Activated B cell treated with CpG ODN at 0.5 μM for 24 hours (primary cell): Measurements from ENCODE around the gene DDX24. TPM values are rescaled to one million over a fixed set of nuclear protein-coding genes. Genes with fewer than 3 reads are reported as not detected.
A peak's percentile ranks its signal among the peaks of the same experiment; 100 is the strongest.

Source experiments
- ATAC-seq: fragments of 200-7000 bp; cut with Tn5 transposase; one replicate; pipeline ENCODE4 v1.10.0; 2021; ENCODE audit warnings: low read depth, mild to moderate bottlenecking, moderate library complexity
- CTCF ChIA-PET: fragments of 350-600 bp; sonication (Branson Sonifier 250); formaldehyde crosslinking; loops from one replicate; lab custom pipeline; 2021; ENCODE audit warnings: antibody characterized with exemption; lab: Charles Lee
- POLR2A ChIA-PET: fragments of 350-600 bp; sonication (Branson Sonifier 250); formaldehyde crosslinking; loops from one replicate; lab custom pipeline; 2021; ENCODE audit warnings: antibody characterized with exemption; lab: Charles Lee
- DNase-seq: peaks from one replicate; pipeline ENCODE4 v3.0.0; 2022
- H3K27ac Mint-ChIP-seq: one replicate; pipeline ENCODE4 v1.8.0; 2020; ENCODE audit warnings: mixed read lengths
- H3K27me3 Mint-ChIP-seq: one replicate; pipeline ENCODE4 v1.8.0; 2021; ENCODE audit warnings: mixed read lengths
- H3K36me3 Mint-ChIP-seq: one replicate; pipeline ENCODE4 v1.8.0; 2021; ENCODE audit warnings: low read depth, mixed read lengths
- H3K4me1 Mint-ChIP-seq: one replicate; pipeline ENCODE4 v1.8.0; 2021; ENCODE audit warnings: mixed read lengths
- H3K4me3 Mint-ChIP-seq: one replicate; pipeline ENCODE4 v1.8.0; 2020; ENCODE audit warnings: mild to moderate bottlenecking, mixed read lengths
- H3K9me3 Mint-ChIP-seq: one replicate; pipeline ENCODE4 v1.8.0; 2020; ENCODE audit warnings: mixed read lengths
- CTCF ChIP-seq: fragments of 200-600 bp; IDR thresholded peaks from one replicate; pipeline ENCODE4 v1.8.0; 2022; ENCODE audit warnings: antibody characterized with exemption, mild to moderate bottlenecking
- intact Hi-C: fragments of 100-400 bp; cut with micrococcal nuclease; formaldehyde crosslinking; loops from one replicate; pipeline ENCODE4 v1.15.1; 2024
- total RNA-seq: library from RNA; stranded (reverse); gene quantifications from 2 replicates; pipeline ENCODE4 v1.2.3, GENCODE V29; 2022

Gene DDX24
- total RNA-seq, 1 donor from 2014 or later = 169 TPM

GRCh38 chr14:94058674-94059138 lies 22.3 kb downstream of the DDX24 start:
- ChIA-PET POLR2A (no interaction called here), CTCF (interaction anchor here (1.3 to 2.4 kb wide), 2 partner anchors 23 to 79 kb away, joined by 3 to 9 read pairs; no protein-coding TSS in a partner anchor)
- no peaks in the 10 kb centered on the region for H3K9me3 Mint-ChIP-seq
- no peak overlapping the region for H3K27ac Mint-ChIP-seq
- no peak overlapping the region for H3K4me3 Mint-ChIP-seq
- H3K4me1 Mint-ChIP-seq = peaks cover 21% of the 10 kb centered on the region
- TF ChIP-seq CTCF = no peak
- DNase-seq = no peak
- intact Hi-C loops = no loop called here
- ATAC-seq = no peak
- no peaks in the 10 kb centered on the region for H3K27me3 Mint-ChIP-seq
- H3K36me3 Mint-ChIP-seq = peaks cover 100% of the 10 kb centered on the region

DNA sequence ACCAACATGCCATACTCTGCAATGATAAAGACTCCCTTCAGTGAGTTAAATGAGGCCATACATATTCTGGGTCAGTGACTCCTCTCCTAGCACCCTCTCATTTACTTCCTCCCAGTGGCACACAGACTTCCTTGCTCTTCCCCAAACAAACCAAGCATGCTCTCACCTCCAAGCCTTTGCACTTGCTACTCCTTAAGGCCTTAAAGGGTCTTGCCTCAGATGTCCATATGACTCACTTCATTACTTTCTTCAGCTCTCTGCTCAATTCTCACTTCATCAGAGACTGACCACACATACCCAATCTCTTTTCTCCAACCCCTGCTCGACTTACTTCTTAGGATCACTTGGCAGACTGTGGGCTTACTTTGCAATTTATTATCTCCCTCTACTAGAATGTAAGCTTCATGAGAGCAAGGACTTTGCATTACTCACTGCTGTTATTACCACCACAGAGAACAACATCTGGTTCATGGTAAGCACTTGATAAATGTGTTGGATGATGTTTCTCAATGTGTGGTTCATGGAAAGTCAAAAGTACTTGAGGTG lies 22.8 kb downstream of the DDX24 start:
- ChIA-PET CTCF (interaction anchor here (1.3 to 2.4 kb wide), 3 partner anchors 22 to 80 kb away, joined by 3 to 9 read pairs (median 3); no protein-coding TSS in a partner anchor), POLR2A (no interaction called here)
- no peak for TF ChIP-seq CTCF
- Mint-ChIP-seq H3K36me3 (peaks cover 95% of the 10 kb centered on the region), H3K9me3 (no peaks in the 10 kb centered on the region), H3K27me3 (no peaks in the 10 kb centered on the region), H3K4me3 (no peak overlapping the region), H3K4me1 (peaks cover 21% of the 10 kb centered on the region), H3K27ac (no peak overlapping the region)
- ATAC-seq (no peak), DNase-seq (no peak)
- intact Hi-C loops = no loop called here

DNA sequence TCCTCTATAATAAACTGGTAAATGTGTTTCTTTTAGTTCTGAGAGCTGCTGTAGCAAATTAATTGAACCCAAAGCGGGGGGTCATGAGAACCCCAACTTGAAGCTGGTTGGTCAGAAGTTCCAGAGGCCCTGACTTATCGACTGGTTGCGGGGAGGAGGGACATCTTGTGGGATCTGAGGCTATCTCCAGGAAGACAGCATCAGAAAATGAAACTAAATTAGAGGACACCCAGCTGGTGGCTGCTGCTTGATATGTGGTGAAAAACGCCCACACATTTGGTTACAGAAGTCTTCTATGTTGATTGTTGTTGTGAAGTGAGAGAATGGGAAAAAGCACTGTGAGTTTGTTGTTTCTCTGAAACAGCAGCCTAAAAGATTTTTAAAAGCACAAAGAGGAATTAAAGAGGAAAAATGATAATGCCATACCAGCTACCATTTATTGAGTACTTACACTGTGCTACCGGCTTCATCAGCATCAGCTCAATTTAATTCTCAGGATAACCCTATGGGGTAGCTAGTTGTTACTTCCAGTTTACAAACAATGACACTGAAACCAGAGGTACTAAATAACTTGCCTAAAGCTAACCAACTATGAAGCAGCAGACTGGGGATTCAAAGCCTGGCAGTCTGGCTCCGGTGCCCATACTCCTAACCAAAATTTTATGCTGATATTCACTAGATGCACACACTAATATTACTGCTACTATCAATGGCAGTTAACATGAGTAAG lies 24.3 kb downstream of the DDX24 start:
- peak overlapping the region; percentile 18 for H3K27ac Mint-ChIP-seq
- no peaks in the 10 kb centered on the region for H3K27me3 Mint-ChIP-seq
- H3K9me3 Mint-ChIP-seq = no peaks in the 10 kb centered on the region
- peaks cover 19% of the 10 kb centered on the region for H3K4me1 Mint-ChIP-seq
- intact Hi-C loops = no loop called here
- TF ChIP-seq CTCF = no peak
- peaks cover 95% of the 10 kb centered on the region for H3K36me3 Mint-ChIP-seq
- ATAC-seq = no peak
- H3K4me3 Mint-ChIP-seq = no peak overlapping the region
- CTCF ChIA-PET = interaction anchor here (1.6 to 2.4 kb wide), 2 partner anchors 21 to 80 kb away, joined by 3 to 9 read pairs; no protein-coding TSS in a partner anchor
- POLR2A ChIA-PET = interaction anchor here (0.6 kb wide), 1 partner anchor 17 kb away, joined by 4 read pairs; no protein-coding TSS in a partner anchor
- DNase-seq = no peak

GRCh38 chr14:94054936-94055335 lies 26.1 kb downstream of the DDX24 start:
- Mint-ChIP-seq H3K27me3 (no peaks in the 10 kb centered on the region), H3K36me3 (peaks cover 95% of the 10 kb centered on the region), H3K27ac (no peak overlapping the region), H3K4me3 (no peak overlapping the region), H3K4me1 (peaks cover 19% of the 10 kb centered on the region), H3K9me3 (no peaks in the 10 kb centered on the region)
- DNase-seq (no peak), ATAC-seq (no peak)
- ChIA-PET POLR2A (no interaction called here), CTCF (interaction anchor here (0.8 kb wide), 1 partner anchor 18 kb away, joined by 3 read pairs; no protein-coding TSS in a partner anchor)
- intact Hi-C loops = no loop called here
- no peak for TF ChIP-seq CTCF

- ATAC-seq = no peak
- H3K27me3 Mint-ChIP-seq = no peaks in the 10 kb centered on the region
- POLR2A ChIA-PET = no interaction called here
Observed at GRCh38 chr14:94054401-94054800, 26.6 kb downstream of the DDX24 start.

More at GRCh38 chr14:94054401-94054800, 26.6 kb downstream of the DDX24 start:
- Mint-ChIP-seq H3K4me3 (no peak overlapping the region), H3K9me3 (no peaks in the 10 kb centered on the region), H3K4me1 (peaks cover 19% of the 10 kb centered on the region), H3K27ac (no peak overlapping the region), H3K36me3 (peaks cover 94% of the 10 kb centered on the region)
- TF ChIP-seq CTCF = no peak
- DNase-seq = no peak
- CTCF ChIA-PET = interaction anchor here (0.8 kb wide), 1 partner anchor 18 kb away, joined by 3 read pairs; no protein-coding TSS in a partner anchor
- intact Hi-C loops = no loop called here
